Gastroesophageal sphincter (tissue), 3 donors: ENCODE results near the gene KPTN.

Experiments
- CTCF ChIP-seq, 4 experiments: fragments of 200-600 bp in 2 of 4; fragments of 450-650 bp in 2 of 4; sonication (generic) in 1 of 4; IDR thresholded peaks; one replicate each; pipeline ENCODE4 v1.5.1; 2017 to 2019; ENCODE audit warnings: antibody characterized with exemption in 4 of 4, mild to moderate bottlenecking in 2 of 4, moderate library complexity in 2 of 4
- EP300 ChIP-seq: sonication (generic); formaldehyde crosslinking; IDR thresholded peaks from one replicate; pipeline ENCODE4 v1.6.1; 2017; ENCODE audit warnings: antibody characterized with exemption, mild to moderate bottlenecking

- TF ChIP-seq CTCF (IDR thresholded peaks at IDR 0.05) (no peak), EP300 (no peak)
Observed at GRCh38 chr19:47465957-47466356, 18.1 kb downstream of the KPTN start.
